Jurkat, Clone E6-1 (cell line): ENCODE results near the gene ABCC2. TPM values are rescaled to one million over a fixed set of nuclear protein-coding genes. Genes with fewer than 3 reads are reported as not detected.
"Not testable (repeated sequence)": the region's sequence is repeated elsewhere in the genome, so short reads cannot be mapped to it uniquely, and the experiment has no call there.

ENCODE experiments used
- DNase-seq: peaks from one replicate; pipeline ENCODE4 v3.0.0-alpha.2; 2011; ENCODE audit warnings: low read depth, low spot score
- H3K4me3 ChIP-seq: 2 replicates; pipeline ENCODE4 v1.5.1; 2011; ENCODE audit warnings: mild to moderate bottlenecking, low read length, control low read depth, moderate library complexity
- polyA plus RNA-seq: library from polyadenylated mRNA; unstranded; fragments of >200 nt; gene quantifications from one replicate; pipeline ENCODE4 v1.2.1, GENCODE V29; 2012; ENCODE audit warnings: missing spikeins; ENCODE audit not compliant: insufficient read length, insufficient read depth

The ABCC2 gene
- 0.86 TPM for polyA plus RNA-seq

GRCh38 chr10:99782447-99783286 is at the start of gene ABCC2:
TSS of gene ABCC2 (plus strand) at chr10:99782640. CDS start at chr10:99782845, 205 bp downstream.
- H3K4me3 ChIP-seq = no peak within 1 kb of the TSS
- no peak for DNase-seq

DNA sequence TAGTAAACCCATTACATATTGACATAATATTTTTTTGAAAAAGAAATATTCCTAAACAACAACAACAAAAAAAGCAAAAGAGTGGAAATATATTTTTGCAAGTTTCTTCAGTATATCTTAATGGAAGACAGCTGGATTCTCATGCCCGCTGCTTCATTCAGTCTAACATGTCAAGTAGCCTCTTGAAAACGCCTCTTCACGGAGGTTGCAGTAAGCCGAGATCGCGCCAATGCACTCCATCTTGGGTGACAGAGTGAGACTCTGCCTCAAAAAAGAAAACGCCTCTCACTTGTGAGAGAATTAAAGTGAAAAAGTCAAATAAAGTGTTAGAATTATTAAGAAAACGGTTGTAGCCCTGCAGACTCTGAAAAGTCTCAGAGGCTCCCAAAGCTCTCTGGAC is 49.1 kb upstream of the ABCC2 start:
- DNase-seq = no peak
- H3K4me3 ChIP-seq = no peak overlapping the region

GRCh38 chr10:99734111-99734510 is 48.3 kb upstream of the ABCC2 start:
- not testable (repeated sequence) for DNase-seq, H3K4me3 ChIP-seq

DNA sequence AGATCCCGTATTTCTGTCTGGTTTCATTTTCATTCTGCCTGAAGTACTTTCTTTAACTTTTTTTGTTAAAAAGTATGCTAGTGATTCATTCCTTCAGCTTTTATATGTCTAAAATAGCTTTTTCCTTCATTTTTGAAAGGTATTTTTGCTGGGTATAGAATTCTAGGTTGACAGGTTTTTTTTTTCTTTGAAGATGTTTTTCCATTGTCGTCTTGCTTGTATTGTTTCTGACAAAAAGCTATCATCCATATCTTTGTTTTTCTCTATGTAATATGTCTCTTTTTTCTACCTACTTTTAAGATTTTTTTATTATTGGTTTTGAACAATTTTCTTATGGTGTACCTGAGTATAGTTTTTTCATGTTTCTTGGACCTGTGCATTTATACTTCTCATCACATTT is 42.2 kb upstream of the ABCC2 start:
- H3K4me3 ChIP-seq = no peak overlapping the region
- DNase-seq = no peak

- no peak for DNase-seq
- H3K4me3 ChIP-seq = no peak overlapping the region
Observed at GRCh38 chr10:99740933-99741559, 41.4 kb upstream of the ABCC2 start.

DNA sequence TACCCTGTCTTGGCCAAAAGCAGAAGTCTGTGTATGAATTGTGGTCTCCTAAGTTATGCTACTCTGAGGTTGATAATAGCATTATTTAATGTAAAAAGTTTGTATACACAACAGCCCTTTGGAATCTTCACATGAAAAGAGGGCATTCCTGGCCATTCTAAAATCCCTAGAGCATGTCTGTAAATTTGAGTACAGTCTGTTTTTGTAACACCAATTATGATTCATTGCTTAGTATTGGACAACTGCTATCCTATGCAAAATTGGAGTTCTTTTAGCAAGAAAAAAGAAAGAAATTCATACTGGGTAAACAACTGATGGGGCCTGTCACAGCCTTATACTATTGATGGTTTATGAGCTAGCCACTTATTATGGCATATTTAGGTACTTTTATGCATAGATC is 40.2 kb upstream of the ABCC2 start:
- no peak overlapping the region for H3K4me3 ChIP-seq
- no peak for DNase-seq

DNA sequence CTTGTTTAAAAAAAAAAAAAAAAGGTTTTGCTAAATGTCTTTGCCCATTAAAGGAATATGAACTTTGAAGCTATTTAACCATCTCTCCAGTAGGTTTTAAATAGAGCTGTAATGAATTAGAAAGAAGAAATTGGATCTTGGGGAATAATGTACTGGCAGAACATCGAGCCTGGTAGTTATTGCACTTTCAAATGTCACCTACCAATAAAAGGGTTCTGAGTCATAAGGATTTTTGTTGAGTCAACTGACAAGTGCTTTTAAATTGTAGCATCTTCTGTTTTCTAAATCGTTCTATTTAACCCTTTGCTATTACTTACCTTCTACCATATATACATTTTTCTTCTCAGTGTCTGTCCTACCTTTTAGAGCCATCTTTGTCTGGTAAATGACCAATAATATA is 39.7 kb upstream of the ABCC2 start:
- DNase-seq = no peak
- no peak overlapping the region for H3K4me3 ChIP-seq

GRCh38 chr10:99743841-99744240 is 38.6 kb upstream of the ABCC2 start:
- DNase-seq = no peak
- no peak overlapping the region for H3K4me3 ChIP-seq

DNA sequence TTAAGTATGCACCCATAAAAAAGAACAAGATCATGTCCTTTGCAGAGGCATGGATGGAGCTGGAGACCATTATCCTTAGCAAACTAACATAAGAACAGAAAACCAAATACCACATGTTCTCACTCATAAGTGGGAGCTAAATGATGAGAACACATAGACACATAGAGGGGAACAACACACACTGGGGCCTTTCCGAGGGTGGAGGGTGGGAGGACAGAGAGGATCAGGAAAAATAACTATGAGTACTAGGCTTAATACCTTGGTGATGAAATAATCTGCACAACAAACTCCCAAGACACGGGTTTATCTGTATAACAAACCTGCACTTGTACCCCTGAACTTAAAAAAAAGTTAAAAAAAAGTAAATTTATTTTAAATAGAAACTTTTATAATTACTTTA is 36.3 kb upstream of the ABCC2 start:
- H3K4me3 ChIP-seq, DNase-seq: not testable (repeated sequence)

DNA sequence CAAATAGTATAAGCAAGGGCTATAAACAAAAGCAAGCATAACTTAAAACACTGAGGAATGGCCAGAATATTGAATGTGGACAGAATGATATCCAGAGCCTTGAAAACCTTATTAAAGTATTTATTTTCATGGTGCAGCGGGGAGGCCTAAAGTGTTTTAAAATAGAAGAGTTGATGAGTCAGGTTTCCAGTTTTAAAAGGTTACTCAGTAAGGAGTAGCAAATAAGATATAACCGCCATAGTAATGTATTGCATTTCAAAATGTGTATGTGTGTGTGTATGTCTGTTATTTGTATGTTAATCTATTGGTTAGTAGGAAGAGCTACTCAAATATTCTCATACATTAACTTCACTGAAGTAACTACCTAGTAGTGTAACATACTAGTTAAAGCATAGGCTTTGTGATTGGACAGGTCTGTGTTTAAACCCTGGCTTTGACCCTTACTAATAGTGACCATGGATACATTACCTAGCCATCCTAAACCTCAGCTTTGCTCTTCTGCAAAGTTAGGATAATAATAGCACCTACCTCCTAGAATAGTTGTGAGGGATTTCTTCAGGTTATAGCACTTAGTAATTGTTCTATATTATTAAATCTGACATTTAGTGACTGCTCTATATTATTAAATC is 33.5 kb upstream of the ABCC2 start:
- no peak overlapping the region for H3K4me3 ChIP-seq
- DNase-seq = no peak

GRCh38 chr10:99750641-99751040 is 31.8 kb upstream of the ABCC2 start:
- no peak overlapping the region for H3K4me3 ChIP-seq
- no peak for DNase-seq

DNA sequence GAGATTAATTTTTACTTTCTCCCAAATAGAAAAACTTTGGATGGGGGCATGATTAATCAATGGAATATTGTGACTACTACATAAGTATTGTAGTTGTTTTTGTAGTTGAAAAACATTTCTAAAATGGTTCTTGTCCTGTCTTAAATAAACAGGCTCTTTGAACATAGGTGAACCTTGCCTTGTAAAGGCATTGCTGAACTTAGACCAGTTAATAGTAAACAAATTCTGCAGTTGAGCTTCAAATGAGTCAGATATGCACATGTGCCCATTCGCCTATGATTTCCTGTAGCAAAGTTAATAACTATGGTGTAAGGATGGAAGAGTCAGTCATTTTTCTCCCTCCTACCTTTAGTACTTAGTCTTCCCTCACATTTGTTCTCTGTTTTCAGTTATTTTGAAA is 27.8 kb upstream of the ABCC2 start:
- no peak overlapping the region for H3K4me3 ChIP-seq
- no peak for DNase-seq

DNA sequence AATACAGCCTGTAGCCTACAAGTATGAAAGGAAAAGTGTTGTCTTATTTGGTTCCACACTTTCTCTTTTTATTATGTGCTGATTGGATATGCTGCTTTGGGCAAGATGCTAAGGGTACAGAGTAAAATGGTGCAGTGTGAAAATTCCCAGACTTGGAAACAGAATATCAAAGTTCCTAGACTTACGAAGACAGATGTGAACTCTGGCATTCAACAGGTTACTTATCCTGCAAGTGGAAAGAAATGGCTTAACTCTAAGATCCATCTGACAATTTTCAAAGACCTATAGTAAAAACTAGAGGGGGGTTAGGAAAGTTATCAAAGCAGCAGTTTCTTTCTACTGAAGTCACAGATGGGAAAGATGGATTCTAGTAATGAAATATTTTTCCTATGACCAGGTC is 26.3 kb upstream of the ABCC2 start:
- H3K4me3 ChIP-seq = no peak overlapping the region
- no peak for DNase-seq

DNA sequence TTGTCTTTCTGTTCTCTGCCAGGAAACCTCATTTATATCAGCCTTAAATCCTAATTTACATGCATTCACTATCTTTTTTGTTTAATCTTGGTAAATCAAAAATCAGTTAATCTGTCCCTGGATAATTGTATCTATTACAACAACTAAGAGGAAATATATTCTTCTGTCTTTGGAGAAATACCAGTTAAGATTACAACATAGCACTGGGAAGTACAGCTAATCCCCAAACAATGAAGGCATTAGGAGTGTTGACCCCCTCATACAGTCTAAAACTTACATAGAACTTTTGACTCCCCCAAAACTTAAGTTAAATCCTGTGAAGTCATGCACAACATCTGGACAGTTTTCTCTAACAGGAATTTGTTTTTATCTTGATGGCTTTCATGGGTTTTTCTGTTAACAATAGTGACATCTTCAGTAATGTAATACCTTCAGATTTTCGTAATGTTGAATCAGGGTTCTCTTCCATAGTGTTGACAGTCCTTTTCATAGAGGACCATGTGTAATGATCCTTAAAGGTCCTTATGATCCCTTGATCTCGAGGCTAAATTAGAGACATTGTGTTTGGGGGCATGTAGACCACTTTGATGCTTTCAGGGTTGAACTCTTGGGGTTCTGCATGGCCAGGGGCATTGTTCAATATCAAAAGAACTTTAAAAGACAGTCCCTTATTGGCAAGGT is 24.1 kb upstream of the ABCC2 start:
- no peak for DNase-seq
- H3K4me3 ChIP-seq = no peak overlapping the region

DNA sequence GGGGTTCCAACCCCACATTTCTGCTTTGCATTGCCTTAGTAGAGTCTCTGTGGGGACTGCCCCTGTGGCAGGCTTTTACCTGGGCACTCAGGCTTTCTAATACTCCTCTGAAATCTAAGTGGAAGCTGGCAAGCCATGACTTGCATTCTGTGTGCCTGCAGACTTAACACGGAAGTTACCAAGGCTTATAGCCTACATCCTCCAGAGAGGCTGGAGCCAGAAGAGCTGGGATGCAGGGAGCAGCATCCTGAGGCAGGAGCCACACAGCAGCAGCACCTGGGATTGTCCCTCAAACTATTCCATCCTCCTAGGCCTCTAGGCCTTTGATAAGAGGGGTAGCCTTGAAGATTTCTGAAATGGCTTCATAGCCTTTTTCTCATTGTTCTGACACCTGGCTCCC is 22.1 kb upstream of the ABCC2 start:
- H3K4me3 ChIP-seq = no peak overlapping the region
- no peak for DNase-seq

DNA sequence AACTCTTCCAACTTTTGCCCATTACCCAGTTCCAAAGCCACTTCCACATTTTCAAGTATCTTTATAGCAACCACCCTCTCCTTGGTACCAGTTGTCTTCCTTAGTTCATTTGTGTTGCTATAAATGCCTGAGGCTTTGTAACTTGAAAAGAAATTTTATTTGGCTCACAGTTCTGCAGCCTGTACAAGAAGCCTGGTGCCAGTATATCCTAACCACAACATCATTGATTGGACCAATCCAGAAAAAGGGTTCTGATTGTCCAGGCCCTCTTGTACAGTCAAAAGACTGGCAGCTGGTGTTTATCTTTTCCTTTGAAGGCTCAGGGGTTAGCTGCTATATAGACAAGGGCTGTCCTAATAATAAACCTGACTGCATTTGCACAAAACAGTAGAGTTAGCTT is 21.1 kb upstream of the ABCC2 start:
- no peak overlapping the region for H3K4me3 ChIP-seq
- no peak for DNase-seq

GRCh38 chr10:99765672-99766301 is 16.7 kb upstream of the ABCC2 start:
- peak; percentile 14 for DNase-seq
- no peak overlapping the region for H3K4me3 ChIP-seq

- DNase-seq = peak; percentile 29
- H3K4me3 ChIP-seq = no peak overlapping the region
Observed at GRCh38 chr10:99766302-99766681, 16.1 kb upstream of the ABCC2 start.

- H3K4me3 ChIP-seq = no peak overlapping the region
Observed at GRCh38 chr10:99767901-99768300, 14.5 kb upstream of the ABCC2 start.

More at GRCh38 chr10:99767901-99768300, 14.5 kb upstream of the ABCC2 start:
- no peak for DNase-seq
